GM19324 (cell line): Measurements from ENCODE around the gene EHBP1.
"Not testable (repeated sequence)": the region's sequence is repeated elsewhere in the genome, so short reads cannot be mapped to it uniquely, and the experiment has no call there.

Source experiments
- ATAC-seq: cut with Tn5 transposase; IDR thresholded peaks from one replicate; pipeline ENCODE4 v1.9.1; 2021; ENCODE audit warnings: mild to moderate bottlenecking, moderate library complexity; ENCODE audit not compliant: unreplicated experiment, low FRiP score

Gene EHBP1

GRCh38 chr2:62732262-62732777 lies 26.8 kb downstream of the EHBP1 start:
- ATAC-seq, result no peak

DNA sequence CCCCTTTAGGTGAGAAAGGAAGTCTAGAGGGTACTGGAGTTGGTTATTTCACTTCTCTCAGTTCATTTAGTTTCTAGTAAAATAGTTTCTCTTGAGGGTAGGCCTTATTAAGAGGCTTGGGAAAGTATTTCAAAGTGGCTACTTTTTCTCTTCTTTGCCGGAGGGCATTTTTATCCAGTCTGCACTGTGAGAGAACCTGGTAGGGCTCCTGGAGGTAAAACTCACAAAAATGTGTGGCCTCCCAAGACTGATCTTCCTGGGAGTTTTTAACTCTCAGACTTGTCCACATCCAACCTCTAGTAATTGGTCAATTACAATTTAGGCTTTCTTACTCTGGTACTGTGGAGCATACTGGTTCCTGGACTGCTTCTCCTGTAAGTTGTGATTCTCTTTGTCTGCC lies 28.0 kb downstream of the EHBP1 start:
- no peak for ATAC-seq

DNA sequence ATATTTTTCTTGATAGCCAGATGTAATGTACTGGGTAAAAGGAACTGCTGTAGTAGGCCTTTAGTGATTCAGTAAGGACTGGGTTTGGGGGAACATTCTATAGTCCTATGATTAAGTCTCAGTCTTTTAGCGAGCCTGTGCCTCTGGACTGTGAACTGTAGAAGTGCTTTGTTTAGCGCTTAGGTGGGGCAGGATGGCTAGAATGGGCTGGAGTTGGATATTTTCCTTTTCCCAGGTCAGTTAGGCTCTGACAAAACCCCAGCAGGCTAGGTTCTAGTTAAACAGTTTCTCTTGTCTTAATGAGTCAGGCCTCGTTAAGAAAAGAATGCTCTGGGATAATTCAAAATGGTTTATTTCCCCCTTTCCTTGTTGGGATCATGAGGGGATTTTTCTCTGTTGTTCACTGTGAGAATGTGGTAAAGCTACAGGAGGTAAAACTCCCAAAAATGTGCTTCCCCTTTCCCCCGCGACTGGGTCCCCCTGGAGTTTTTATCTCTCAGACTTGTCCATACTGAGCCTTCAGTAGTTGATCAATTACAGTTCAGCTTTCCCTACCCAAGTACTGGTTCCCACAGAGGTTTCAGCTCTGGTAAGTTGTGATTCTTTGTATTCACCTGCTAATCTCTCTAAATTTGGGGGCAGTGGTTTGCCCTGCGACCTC lies 31.5 kb downstream of the EHBP1 start:
- ATAC-seq, result no peak

DNA sequence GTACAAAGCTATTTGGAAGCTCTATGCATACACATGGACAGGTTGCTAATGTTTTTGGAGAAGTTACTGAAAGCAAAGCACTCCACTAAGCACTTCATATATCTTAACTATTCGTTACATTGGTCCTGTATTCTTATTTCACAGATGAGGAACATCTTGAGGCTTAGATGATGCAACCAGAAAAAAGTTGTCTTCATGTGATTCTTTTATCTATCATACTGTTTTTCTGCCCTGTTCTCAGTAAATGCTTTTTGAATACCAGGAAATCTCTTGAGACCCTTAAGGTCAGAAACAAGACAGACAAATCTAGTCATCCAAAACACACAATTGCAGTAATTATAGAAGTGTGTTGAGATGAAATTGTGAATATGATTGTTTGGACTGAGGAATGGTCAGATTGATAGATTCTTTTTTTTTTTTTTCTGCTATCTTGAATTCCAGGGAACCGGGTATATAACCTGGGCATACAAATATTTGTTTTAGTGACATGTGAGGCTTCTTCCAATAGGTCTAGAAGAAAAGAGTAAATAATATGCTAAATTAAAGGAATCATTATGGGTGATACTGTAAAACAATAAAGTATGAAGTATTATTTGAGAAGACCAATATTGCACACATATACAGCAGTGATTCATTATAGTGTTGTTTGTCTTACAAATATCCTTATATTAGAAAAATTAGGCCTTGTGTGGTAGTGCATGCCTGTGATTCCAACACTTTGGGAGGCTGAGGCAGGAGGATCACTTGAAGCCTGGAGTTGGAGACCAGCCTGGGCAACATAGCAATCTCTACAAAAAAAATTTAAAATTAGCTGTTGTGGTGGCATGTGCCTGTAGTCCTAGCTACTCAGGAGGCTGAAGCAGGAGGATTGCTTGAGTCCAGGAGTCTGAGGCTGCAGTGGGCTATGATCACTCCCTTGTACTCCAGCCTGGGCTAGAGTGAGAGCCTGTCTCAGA lies 33.7 kb downstream of the EHBP1 start:
- ATAC-seq, result no peak

- no peak for ATAC-seq
Measured at GRCh38 chr2:62740221-62740620, 34.7 kb downstream of the EHBP1 start.

- ATAC-seq, result no peak
Measured at GRCh38 chr2:62741127-62741526, 35.6 kb downstream of the EHBP1 start.

- ATAC-seq, result no peak
Measured at GRCh38 chr2:62741954-62742722, 36.6 kb downstream of the EHBP1 start.

DNA sequence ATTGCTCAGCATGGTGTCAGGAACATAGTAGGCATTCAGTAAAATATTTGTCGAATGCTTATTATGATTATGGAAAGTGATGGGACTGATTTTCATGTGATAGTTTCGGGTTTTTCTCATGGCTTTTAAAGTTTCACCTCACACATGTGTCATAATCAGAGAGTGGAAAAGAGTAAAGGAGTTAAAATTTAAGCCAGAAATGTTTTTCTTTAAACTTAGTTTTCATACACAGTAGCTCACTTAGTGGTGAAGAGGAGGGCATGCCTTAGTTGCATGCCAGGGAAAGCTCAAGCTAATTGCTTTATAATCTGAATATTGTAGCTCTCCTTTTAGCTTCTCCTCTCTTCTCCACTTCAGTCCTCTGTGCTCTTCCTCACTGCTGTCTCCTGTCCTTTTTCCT lies 38.0 kb downstream of the EHBP1 start:
- no peak for ATAC-seq

- ATAC-seq, result no peak
Measured at GRCh38 chr2:62744603-62745002, 39.1 kb downstream of the EHBP1 start.

DNA sequence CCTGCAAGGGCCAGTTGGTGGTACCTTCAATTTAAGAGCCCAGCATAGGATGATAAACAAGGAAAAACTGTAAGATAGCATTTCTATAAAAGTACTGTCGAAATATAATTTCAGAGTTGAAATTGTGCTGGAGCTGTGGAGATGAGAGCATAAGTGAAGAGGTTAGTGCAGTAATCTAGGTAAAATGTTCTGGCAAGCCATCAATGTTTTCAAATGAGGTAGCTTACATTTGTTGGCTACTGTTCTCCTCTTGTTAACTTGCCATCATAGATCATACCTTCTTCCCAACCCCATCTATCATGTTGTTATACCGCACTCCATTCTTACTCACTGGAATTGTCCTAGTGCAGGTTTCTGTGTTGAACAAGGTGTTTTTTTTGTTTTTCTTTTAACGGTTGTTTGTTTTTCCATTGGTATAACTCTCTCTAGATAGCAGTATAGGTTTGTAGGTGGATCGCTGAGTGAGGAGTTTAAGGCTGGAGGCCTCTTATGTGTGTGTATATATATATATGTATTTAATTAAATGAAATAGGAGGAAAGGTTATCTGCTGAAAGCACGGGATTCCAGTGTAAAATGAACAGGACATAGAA lies 40.5 kb downstream of the EHBP1 start:
- no peak for ATAC-seq

DNA sequence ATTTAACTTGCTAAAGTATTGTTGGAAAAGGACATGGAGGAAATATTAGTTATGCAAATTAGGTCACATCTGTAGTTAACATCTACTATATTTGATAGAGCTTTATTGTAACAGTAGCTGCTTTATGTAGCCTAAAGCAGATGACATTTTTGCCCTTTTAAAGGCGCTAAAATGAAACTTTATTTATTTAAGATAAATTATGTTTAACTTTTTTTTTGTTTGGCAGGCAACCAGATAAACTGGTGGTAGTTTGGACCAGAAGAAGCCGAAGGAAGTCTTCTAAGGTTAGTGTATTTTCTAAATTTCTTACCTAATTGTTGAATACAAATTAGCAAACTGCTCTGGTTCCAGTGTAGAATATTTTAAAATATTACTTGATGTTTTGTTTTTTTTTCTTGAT lies 41.7 kb downstream of the EHBP1 start:
- ATAC-seq, result no peak

DNA sequence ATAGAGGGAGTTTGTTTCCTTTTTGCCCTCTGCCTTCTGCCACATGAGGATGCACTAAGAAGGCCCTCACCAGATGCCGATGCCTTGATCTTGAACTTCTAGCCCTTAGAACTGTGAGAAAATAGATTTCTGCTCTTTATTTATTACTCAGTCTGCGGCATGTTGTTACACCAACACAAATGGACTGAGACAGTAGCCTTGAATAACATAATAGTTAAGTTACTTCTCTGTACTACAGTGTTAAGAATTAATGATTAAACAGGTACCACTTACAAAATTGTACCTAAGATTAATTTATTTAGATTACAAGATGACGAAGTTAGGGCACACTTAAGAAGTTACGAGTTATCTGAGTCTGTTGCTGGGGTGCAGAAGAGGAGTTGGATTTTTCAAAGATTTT lies 42.4 kb downstream of the EHBP1 start:
- no peak for ATAC-seq

GRCh38 chr2:62749111-62749510 lies 43.6 kb downstream of the EHBP1 start:
- ATAC-seq, result not testable (repeated sequence)

DNA sequence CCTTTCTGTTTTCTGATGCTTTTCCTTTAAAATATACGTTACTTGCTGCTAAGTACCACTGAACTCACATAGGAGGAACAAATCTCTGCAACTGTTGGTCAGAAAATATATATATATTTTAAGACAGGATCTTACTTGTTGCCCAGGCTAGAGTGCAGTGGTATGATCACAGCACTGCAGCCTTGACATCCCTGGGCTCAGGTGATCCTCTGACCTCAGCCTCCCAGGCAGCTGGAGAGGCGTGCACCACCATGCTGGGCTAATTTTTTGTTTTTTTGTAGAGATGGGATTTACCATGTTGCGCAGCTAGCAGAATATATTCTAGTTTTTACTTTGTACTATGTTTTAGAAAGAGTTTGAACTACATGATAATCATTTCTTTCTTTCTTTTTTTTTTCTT lies 51.5 kb downstream of the EHBP1 start:
- ATAC-seq, result no peak

- no peak for ATAC-seq
Measured at GRCh38 chr2:62760026-62760425, 54.5 kb downstream of the EHBP1 start.

DNA sequence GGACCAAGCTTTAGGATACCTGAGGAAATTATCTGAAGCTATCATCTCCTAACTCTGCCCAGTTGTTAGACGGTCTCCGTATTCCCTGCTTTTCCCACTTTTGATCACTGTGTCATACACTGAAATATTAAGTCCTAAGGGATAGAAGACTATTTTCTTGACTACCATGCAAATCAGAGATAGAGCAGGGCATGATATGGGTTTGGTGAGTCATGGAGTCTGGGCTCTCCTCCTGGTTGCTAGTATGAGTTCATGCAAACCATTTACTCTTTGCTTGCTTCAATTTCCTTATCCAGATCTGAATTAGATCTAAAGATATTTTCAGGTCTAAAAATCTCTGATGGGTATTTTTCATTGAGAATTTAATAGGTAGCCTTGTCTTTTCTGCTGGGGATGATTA lies 55.0 kb downstream of the EHBP1 start:
- ATAC-seq, result no peak

DNA sequence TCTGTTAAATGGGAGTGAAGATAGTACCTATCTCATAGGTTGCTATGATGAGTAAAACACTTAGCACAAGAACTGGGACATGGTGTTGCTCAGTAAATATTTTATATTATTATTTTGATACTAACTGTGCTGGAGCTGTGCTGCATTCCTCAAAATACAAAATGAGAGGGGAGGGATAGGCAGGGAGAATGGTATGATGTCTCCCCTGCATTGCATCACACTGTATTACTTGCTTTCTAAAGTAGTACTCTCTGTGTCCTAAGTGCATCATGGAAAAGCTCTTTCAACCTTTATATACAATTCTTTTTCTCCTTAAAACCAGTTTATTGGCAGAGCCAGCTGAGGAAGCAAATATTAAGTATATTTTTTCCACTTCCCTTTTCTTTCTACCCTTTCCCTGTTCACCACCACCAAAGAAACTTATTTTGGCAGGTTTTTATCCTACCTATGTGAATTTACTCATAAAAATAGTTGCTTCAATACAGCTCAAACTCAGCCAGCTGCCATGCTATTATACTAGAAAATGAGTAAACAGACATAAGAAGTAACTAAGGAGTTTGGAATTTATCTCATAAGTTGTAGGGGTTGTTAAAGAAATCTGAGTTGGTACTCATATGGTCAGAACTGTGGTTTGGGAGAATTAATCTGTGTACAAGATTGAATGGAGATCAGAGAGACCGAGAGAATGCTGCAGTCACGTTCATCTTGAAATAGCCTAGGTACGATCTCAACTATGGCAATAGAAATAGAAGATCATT lies 60.3 kb downstream of the EHBP1 start:
- ATAC-seq, result no peak

- ATAC-seq, result no peak
Measured at GRCh38 chr2:62768615-62769014, 63.1 kb downstream of the EHBP1 start.

GRCh38 chr2:62770629-62771028 lies 65.1 kb downstream of the EHBP1 start:
- no peak for ATAC-seq
